GM21786 (cell line): Measurements from ENCODE around the gene KLHL33.
A peak's percentile ranks its signal among the peaks of the same experiment; 100 is the strongest.

ENCODE experiments used
- ATAC-seq: cut with Tn5 transposase; IDR thresholded peaks from one replicate; pipeline ENCODE4 v1.9.1; 2021; ENCODE audit not compliant: unreplicated experiment

The KLHL33 gene

DNA sequence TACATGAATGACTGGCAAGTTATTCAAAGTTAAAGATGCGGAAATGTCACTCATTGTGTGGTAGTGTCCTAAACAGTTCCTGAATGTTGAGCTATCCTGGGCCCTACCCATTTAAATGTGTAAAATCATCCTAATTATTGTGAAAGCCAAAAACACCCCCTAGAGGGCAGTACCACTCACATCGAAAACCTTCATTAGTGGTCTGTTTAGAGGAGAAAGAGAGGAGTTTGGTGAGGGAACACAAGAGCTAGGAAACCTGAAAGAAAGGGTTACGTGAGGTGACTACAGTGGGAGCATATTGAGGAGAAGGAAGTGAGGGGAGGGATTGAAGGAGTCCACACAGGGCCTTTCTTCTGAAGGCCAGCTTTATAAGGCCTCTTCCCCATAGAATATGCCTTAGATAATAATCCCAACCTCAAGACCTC is 20.2 kb downstream of the KLHL33 start:
- ATAC-seq = peak; percentile 45

DNA sequence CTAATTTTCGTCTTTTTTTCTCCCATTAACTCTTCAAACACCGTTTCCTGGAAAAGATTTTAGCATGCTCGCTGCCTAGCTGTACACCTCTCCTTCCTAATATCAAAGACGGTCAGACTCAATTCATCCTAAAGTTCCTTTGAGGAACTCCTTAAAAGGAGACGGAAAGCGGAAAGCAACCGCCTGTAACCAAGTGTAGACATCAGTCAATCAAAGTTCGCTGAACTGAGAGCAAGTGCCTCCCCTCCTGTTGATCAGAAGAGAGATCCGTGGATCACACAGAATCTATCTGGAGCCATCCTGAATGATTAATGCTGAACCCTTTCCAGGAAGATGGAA is 22.3 kb downstream of the KLHL33 start:
- peak; percentile 39 for ATAC-seq

DNA sequence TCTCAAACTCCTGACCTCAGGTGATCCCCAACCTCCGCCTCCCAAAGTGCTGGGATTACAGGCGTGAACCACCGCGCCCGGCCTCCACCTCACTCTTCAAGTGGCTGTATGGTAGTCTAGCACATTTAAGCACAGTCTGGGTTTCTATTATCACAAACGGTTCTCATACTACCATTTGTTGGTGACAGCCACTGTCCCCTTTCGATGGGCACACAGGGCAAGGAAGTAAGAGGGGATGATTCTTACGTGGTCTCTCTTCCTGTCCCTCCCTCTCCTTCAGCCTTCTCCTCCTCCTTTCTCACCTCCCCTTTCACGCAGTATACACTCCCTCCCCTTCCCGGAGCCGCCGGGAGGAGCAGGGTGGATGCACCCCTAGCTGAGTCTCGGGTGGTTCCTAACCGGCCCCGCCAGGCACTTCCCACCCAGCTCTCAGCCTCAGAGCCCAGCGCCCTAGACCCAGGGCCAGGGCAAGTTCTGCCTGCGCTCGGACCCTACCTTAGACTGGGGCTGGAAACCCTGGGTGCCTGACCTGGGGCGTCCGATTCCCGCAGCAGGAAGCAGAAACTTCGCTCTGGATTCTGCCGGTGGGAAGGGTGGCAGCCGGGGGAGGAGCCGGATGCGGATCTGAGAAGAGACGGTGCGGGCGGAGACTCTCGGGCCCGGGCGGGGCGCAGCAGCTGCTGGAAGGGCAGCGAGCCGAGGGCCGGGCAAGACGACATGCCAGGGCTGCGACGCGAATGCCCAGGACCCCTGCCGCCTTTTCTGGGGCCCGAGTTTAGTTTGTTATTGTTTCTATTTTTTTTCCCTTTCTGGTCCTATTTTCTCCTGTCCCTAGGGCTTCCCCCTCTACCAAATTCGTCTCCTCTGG is 22.9 kb downstream of the KLHL33 start, which contains the start of gene TEP1:
TEP1 (minus strand) TSS at position 626 of the 868 bp plus-strand sequence. CDS start 5,062 bp downstream, outside the sequence.
- peak; percentile 72 for ATAC-seq

DNA sequence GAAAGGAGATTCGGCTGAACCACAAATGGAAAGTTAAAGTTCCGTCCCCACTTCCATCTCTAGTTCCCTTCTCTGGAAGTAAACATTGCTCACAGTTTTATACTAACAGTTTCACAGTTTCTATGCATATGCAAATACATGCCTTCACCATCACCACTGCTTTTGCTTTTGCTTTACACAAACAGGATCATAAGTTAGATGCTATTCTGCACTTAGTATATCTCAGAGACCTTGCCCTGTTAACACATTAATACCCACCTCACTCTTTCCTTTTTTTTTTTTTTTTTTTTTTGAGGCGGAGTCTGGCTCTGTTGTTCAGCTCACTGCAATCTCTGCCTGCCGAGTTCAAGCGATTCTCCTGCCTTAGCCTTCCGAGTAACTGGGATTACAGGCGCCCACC is 23.6 kb downstream of the KLHL33 start:
- ATAC-seq = peak; percentile 52

DNA sequence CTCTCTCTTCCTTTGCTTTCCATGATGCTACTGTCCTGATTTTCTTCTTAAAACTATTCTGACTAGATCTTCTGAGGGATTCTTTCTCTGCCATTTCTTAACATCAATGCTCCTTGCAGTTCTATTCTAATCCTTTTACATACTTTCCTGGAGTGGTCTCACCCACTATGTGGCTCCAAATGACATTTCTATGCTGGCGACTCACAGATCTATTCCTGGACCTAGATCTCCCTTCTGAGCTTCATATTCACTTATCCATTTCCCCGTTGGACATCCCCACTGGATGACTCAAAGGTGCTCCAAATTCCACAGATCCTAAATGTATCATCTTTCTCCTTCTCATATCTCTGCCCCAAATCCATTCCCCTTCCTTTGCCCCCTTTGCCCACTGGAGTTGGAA is 26.7 kb downstream of the KLHL33 start:
- ATAC-seq = no peak

DNA sequence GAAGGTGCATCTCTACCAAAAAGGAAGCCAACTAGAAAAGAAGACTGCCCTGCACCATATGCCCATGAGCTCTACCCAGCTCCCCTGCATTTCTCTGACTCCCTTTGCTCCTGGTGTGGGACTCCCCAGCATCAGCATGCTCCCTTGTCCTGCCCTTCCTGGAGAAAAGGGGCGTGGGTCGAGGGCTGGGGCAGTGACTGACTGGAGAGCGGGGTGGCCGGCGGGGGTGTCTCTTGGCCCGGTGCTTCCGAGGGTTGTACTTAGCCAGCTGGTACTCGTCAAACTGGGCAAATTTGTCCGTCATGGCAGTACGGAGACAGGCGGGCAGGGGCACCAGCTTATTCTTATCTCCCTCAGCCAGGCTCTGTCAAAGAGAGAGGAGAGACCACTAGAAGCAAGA is 32.4 kb downstream of the KLHL33 start:
- ATAC-seq = no peak

DNA sequence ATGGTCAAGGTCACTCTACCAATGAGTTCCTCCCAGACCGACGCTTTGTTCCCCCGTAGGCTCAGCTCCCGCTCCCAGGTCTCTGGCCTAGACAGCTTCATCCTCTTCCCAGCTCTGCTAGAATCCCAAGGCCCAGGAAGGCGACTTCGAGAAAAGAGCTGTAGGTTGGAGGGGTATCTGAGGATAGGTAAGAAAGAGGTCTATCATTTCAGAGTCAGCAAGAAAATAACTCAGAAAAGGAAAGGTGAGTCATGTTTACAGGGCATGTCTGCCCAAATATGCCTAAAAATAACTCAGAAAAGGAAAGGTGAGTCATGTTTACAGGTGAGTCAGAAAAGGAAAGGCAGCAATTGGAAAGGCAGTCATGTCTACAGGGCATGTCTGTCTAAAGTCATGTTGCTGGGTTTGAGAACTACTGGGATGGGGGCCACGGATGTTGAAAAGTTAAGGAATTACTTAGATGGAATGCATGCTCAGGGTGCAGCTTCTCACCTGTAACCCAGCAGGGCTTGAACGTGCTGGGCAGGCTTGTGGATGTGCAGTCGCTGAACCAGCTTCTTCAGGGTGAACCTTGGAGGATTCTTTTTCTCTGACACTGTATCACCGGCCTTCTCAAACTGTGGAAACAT is 34.9 kb downstream of the KLHL33 start:
- no peak for ATAC-seq

DNA sequence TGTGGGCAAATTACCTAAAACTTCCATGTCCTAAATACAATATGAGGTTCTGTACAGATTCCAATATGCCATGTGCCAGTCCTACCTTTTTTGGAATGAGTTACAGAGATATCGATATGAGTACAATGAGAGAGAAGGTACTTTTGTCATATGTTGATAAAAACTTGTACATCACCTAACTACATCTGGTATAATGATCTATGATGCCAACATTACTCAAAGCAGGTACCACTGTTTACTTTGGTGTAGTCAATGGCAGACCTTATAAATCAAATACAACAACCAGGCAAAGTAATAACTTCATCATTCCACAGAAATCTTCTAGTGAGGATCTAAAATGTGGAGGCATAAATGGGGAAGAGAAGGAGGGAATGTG is 35.4 kb downstream of the KLHL33 start:
- no peak for ATAC-seq

DNA sequence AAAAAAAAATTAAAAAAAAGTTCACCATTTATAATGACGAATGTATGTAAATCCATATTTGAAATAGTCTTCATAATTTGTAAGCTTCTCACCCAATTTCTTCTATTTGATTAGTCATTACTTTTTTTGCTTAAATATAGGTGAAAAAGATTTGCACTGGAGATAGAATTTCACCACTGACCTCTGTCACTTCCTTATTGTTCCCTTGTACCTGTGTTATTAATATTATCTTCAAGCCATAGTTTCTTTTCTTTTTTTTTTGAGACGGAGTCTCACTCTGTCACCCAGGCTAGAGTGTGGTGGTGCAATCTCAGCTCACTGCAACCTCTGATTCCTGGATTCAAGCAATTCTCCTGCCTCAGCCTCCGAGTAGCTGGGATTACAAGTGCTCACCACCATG is 38.5 kb downstream of the KLHL33 start:
- ATAC-seq = no peak

DNA sequence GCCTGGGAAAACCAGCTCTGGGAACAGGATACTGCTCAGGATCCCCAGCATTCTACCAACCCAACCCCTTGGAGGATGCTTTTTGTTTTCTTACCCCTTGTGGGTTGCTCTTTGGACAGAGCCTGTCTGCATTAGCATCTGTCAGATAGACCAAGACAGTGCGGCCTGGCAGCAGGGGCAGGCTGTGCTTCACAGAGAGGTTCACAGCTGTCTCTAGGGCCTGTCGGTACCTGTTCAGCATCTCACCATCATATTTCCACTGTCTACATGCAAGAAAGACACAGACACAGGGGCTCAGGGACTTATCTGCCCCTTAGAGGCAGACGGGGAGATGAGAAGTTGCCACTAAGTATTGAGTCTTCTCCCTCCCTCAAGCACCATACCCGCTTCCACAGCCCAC is 44.5 kb downstream of the KLHL33 start:
- no peak for ATAC-seq

DNA sequence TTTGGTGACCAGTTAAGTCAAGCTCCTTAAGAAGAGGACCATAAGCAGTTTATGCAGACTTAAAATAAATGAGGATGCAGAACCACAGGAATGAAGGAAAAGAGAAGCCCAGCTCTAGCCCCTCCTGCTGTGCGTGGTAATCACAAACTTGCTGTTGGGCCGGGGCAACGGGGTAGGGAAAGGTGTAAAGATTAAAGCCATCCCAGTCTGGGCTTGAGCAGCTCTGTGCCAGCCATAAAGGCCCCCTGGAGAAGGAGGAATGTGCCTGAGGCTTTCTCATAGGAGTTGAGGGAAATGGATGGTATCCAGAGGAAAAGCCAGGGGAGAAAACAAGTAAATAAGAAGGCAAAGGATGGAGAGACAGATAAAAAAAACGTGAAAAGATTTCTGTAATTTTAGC is 47.8 kb downstream of the KLHL33 start:
- no peak for ATAC-seq

DNA sequence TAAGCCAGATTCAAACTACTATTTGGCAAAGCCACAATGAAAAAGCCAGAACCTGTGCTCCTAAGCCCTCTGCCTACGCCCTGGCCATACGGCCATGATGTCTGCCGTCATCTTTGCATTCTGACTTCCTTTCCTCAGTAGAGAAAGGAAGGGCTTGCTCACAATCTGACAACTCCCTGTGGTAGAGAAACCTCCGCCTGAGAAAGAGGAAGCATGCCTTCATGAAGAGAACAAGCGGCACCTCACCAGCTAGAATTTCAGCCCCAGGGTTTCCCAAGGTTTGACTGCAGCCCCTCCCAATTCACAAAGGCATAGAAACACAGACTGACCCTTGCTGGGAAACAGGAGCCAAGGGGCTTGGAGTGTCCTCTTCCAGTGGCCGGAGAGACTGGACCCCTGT is 48.4 kb downstream of the KLHL33 start:
- ATAC-seq = no peak

DNA sequence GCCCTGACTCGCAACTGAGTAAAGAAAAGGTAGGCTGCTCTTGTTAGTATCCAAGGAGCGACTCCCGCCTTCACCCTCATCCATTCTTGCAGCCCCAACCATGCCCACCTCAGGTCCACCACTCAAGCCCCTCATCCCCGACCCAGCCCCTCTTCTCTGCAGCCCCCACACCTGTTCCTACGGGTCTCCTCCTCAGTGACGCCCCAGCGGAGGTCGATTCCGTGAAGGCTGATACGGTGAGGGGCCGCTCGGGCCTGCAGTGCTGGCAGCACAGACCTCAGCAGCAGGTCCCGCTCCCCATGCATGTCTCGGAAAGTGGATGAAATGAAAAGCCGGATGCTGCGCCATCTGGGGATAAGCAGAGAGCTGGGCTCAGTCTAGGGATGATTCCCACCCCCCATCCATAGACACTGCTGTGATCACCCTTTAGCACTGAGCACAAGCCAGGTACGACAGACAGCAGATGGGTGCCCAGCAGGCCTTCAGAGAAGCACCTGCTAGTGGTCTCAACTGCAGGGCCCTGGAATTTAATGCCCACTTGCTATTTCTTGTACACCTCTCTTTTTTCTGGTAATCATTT is 49.6 kb downstream of the KLHL33 start:
- no peak for ATAC-seq

DNA sequence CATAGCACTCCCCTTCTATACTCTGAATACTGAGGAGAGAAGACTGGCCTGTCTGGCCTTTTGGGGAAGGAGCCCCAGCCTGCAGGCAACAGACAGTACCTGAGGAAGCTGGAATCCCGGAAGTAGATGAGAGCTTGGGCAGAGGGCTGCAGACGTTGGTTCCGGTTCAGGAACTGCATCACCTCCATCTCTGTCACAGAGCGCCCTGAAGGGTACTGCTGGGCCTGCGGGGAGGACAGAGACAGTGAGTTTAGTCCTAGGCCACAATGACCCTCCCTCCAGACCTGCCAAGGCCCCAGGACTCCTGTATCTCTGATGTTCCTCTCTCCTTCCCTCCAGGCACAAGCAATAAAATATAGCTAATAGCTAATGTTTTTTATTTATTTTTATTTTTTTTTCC is 51.1 kb downstream of the KLHL33 start:
- no peak for ATAC-seq

DNA sequence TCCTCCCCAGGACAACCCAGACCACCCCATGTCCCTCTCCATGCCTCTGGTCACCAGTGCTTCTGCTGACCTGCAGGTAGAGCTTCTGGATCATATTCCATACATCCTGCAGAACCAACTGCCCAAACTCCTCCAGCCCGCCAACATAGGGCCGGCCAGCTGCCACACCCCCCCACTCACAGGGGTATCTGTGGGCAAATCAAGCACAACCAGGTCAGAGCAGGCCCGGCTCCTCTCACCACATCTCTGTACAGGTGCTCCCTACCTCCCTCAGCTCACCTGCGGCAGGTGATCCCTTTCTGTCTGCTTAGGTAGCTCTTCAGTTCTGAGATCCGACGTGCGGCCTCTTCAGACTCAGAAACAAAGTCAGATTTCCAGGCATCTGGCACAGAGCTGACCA is 51.6 kb downstream of the KLHL33 start:
- ATAC-seq = no peak

DNA sequence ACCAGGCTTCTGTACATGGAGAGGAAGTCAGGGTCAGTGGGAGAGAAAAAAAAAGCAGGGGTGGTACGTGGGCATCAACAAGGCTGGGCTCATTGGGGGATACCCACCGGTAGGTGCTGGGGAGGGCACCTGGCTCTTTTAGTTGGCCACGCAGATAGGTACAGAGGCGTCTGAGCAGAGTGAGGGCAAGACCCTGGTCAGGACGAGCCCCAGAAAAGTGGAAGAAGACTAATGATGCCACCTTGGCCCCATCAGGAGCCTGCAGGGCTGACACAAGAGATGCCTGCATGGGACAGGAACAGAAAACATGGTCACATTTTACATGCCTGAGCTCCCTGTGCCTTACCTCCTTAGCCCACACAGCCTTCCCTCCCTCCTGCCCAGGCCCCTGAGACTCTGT is 52.3 kb downstream of the KLHL33 start:
- ATAC-seq = no peak

DNA sequence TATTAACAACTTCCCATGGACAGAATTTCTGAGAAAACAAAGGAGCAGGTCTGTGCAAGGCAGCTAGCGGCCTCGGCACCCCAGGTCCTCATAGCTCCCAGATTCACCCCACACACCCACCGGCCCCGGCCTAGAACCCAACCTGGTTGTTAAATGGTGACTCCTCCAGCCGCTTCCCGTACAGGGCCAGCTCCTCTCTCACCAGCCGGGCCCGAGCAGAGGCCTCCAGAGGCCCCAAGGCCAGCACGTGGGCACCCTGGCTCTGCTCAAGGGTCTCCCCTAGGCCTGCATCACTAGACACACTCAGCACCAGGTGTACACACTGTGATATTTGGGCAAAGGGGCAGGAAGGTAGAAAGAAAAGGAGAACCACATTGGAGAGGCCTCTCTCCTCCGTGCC is 52.9 kb downstream of the KLHL33 start:
- no peak for ATAC-seq

DNA sequence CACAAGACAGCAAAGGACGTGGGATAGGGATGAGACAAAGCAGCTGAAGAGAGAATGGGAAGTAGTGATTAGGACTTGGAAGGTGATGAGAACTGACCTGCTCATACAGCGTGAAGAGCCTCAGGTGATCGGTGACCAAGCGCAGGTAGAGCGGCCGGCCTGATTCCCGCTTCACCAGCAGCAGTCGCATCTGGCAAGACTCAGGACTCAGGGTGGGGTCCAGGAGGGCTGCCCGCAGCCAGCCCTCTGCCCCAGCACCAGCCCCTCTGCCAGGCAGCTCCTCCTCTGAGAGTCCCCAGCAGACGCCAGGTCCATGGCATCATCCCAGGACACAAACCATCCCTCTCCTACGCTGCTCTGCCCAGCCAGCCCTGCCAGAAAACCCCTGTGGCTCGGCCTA is 53.4 kb downstream of the KLHL33 start:
- ATAC-seq = no peak

DNA sequence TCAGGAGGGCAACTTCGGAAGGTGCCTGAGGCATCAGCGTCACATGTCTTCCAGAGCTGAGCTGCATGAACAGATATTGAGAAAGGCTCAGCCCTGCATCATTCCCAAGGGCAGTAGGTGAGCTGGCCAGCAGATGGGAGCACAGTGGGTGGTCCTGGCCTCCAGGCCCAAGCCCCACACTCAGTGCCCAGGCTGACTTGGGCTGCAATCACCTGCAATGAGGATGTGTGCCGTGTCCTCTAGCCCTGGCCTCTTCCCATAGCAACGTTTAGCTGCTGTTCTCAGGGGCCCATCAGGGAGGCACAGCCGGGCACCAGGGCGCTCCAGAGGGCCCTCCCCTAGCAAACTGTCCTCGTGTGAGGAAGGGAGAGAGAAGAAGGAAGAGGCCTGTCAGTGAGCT is 54.6 kb downstream of the KLHL33 start:
- no peak for ATAC-seq

DNA sequence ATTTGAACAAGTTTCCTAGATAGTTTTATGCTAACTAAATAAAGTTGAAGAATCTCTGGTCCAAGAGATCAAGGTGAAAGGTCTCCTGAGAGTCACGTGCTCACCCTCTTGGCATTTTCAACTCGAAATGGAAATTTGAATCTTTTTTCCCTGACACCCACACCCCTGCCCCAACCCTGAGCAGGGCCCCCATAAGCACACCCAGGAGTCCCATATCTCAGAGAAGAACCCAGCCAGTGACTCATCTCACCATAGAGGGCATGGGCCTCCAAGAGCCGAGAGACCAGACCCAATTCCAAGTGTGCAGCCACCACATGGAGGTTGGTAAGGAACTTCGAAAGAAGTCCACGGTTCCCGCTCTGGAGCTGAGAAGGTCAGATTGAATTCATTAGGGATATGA is 55.3 kb downstream of the KLHL33 start:
- ATAC-seq = no peak

DNA sequence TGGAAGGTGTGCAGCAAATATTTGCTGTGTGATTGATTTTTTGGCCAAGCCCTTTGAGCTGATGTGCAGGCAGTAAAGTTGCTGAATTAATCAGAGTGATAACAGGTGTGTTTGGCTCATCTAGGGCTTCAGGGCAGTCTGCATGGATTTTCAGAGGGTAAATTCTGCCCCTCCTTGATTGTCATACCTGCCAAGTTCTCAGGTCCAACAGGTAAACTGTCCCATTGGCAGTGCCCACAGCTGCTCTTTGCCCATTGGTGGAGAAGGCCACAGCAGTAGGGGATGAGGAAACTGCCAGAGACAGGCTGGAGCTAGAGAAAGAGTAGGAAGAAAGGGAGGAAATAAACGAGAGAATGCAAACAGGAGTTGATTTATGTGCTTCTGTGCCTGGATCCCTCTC is 56.2 kb downstream of the KLHL33 start:
- no peak for ATAC-seq

DNA sequence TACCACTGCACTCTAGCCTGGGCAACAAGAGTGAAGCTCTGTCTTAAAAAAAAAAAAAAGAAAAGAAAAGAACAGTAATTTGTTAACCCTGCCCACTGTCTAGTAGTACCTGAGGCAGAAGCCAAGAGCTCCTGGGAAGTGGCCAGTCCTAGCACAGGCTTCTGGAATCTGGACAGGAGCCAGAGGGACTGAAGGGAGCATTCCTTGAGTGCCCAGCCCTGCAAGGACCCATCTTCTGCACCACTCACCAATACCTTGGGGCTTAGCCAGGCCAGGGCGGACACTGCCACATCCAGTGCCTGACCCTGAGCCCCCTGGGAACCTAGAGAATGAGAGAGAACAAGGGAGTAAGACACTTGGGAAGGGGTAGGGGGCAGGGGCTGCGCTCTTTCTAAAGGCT is 58.8 kb downstream of the KLHL33 start:
- ATAC-seq = no peak
